T47D (cell line): ENCODE data around the gene YPEL3.

Experiments used
- DNase-seq, 2 experiments: peaks; one replicate each; pipeline versions ENCODE4 v3.0.0 to v3.0.0-alpha.2; 2011 to 2012; ENCODE audit warnings: low read depth in 1 of 2, low spot score in 1 of 2
- JUND ChIP-seq: IDR thresholded peaks from 2 replicates; pipeline ENCODE4 v1.6.1; 2012; ENCODE audit warnings: low read depth
- in situ Hi-C: cut with HindIII; loops from 2 replicates; pipeline ENCODE4 v1.10.0; 2016; ENCODE audit warnings: low sequenced_read_pairs, low pct_unique_long_range_greater_than_20kb

The YPEL3 gene

GRCh38 chr16:30060346-30060745 lies 35.7 kb downstream of the YPEL3 start:
- no peak for DNase-seq
- TF ChIP-seq JUND, result no peak
- in situ Hi-C loops, result no loop called here

GRCh38 chr16:30054959-30055553 lies 41.0 kb downstream of the YPEL3 start:
- peak; percentile 56 to 65 for DNase-seq
- no peak for TF ChIP-seq JUND
- in situ Hi-C loops, result no loop called here

DNA sequence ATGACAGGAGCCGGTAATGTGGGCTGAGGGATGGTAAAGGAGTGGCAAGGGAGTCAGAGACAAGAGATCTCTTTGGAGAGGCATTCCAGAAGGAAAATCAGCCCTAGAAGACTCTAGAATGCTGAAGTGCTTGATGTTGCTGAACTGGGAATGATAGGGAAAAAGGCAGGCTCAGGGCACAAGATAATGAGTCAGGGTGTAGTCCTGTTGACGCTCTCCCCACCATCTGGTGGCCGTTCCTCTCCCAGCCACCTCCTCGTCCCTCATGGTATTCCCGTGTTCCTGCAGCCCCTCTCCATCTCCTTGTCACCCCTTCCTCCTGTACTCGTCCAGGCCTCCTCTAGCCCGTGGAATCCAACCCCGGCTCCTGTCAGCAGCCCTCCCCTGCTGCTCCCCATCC lies 41.6 kb downstream of the YPEL3 start:
- in situ Hi-C loops, result no loop called here
- DNase-seq, result no peak
- TF ChIP-seq JUND, result no peak

GRCh38 chr16:30053376-30054015 lies 42.5 kb downstream of the YPEL3 start:
- no peak for TF ChIP-seq JUND
- in situ Hi-C loops, result no loop called here
- peak in 1 of 2 experiments; percentile 75 for DNase-seq

DNA sequence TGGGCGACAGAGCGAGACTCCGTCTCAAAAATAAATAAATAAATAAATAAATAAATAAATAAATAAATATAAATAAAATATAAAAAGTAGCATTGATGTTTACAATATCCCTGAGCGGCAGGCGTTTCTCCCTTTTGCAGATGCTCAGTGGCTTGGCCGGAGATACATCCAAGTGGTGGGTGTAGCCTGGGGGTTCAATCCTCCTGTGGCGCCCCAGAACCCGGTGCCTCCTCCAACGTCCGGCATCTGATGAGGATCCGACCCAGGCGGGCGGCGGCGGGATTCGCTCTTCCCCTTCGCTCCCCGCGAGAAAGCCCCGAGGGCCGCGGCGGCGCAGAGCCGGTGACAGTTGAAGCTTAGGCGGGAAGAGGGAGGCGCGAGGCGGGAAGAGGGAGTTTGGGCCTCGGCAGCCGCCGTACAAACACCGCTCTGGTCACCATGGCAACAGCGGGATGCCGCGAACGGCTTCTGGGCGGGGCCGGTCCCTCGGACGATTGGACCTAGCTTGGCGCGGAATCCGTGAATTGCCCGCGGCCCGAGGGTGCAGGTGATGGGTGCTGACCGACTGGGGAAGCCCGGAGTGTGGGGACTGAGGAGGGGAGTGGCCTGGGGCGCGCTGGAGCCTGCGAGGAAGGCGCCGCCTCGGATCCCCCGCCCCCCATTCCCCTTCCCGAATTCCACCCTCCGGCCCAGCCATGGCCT lies 43.2 kb downstream of the YPEL3 start:
- DNase-seq, result peak; percentile 91 to 98
- in situ Hi-C loops, result no loop called here
- no peak for TF ChIP-seq JUND

DNA sequence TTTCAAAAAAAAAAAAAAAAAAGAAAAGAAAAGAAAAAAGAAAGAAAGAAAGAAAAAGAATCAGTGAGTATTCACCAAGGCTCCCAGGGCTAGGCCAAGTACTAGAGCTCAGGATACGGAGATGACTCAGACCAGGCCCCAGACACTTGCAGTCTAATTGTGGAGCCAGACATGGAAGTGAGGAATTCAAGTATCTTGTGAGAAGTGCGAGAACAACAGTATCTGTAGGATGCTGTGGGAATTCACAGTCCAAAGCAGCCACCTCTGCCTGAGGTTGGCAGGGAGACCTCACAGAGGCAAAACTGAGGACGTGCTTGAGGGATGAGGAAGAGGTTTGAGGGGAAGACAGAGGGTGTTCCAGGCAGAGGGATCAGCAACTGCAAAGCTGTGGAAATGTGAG lies 44.5 kb downstream of the YPEL3 start:
- TF ChIP-seq JUND, result no peak
- DNase-seq, result no peak
- in situ Hi-C loops, result no loop called here

DNA sequence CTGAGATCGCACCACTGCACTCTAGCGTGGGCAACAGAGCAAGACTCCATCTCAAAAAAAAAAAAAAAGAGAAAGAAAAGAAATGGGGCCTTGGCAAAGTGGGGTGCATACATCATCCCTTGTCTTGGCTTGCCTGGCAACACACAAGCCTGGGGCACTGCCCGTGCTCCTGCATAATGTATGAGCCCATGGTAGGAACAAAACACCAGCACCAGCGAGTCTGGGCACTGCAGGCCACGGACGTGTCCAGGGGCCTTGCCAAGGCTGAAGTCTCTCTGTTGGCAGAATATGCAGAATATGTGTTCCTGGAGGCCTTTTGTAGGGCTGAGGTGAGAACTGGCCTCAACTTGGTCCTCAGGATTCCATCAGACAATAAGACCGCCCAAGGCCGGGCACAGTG lies 46.1 kb downstream of the YPEL3 start:
- in situ Hi-C loops, result no loop called here
- TF ChIP-seq JUND, result no peak
- DNase-seq, result no peak

DNA sequence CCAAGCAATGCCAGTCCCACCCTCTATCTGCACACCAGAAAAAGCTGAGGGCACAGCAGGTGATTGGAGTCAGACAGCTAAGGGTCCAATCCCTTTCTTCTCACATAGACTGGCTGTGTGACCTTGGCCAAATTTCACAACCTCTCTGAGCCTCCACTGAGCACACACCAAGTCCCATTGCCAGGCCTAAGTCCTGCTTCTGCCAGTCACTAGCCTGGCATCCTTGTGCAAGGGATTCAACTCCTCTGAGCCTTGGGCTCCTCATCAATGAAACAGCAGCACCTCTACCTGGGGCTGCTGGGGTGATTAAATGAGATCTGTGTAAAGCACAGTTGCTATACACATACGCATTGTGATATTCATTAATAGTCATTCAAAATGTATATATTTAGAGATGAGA lies 49.4 kb downstream of the YPEL3 start:
- no peak for TF ChIP-seq JUND
- in situ Hi-C loops, result no loop called here
- no peak for DNase-seq

- in situ Hi-C loops, result no loop called here
- no peak for TF ChIP-seq JUND
- DNase-seq, result peak in 1 of 2 experiments; percentile 41
These were observed 49.8 kb downstream of the YPEL3 start for GRCh38 chr16:30046178-30046577.
